ENCODE results near the gene LAMC1.

LAMC1 gene

GRCh38 chr1:183159960-183160359 lies 136.7 kb downstream of the LAMC1 start:
- no peak for DNase-seq

- DNase-seq, result no peak
Observed at GRCh38 chr1:183161391-183161790, 138.2 kb downstream of the LAMC1 start.

GRCh38 chr1:183163316-183163715 lies 140.1 kb downstream of the LAMC1 start:
- DNase-seq, result no peak

GRCh38 chr1:183164340-183164739 lies 141.1 kb downstream of the LAMC1 start:
- no peak for DNase-seq

- DNase-seq, result no peak
Observed at GRCh38 chr1:183164963-183165362, 141.7 kb downstream of the LAMC1 start.

GRCh38 chr1:183165456-183165855 lies 142.2 kb downstream of the LAMC1 start:
- no peak for DNase-seq

GRCh38 chr1:183166454-183166853 lies 143.2 kb downstream of the LAMC1 start:
- DNase-seq, result no peak

- DNase-seq, result no peak
Observed at GRCh38 chr1:183167676-183168075, 144.5 kb downstream of the LAMC1 start.

- no peak for DNase-seq
Observed at GRCh38 chr1:183168308-183168707, 145.1 kb downstream of the LAMC1 start.

GRCh38 chr1:183173828-183174227 lies 150.6 kb downstream of the LAMC1 start:
- DNase-seq, result no peak

GRCh38 chr1:183175631-183176030 lies 152.4 kb downstream of the LAMC1 start:
- DNase-seq, result no peak

- DNase-seq, result no peak
Observed at GRCh38 chr1:183178545-183178944, 155.3 kb downstream of the LAMC1 start.

GRCh38 chr1:183179033-183179432 lies 155.8 kb downstream of the LAMC1 start:
- no peak for DNase-seq

- no peak for DNase-seq
Observed at GRCh38 chr1:183180218-183180617, 157.0 kb downstream of the LAMC1 start.

GRCh38 chr1:183180634-183181056 lies 157.4 kb downstream of the LAMC1 start:
- no peak for DNase-seq

GRCh38 chr1:183185941-183186490 lies 162.8 kb downstream of the LAMC1 start, which contains the start of gene LAMC2:
Gene LAMC2, plus strand, starts transcription at chr1:183186264. Its CDS starts 89 bp downstream, at chr1:183186353.
- DNase-seq, result no peak

- DNase-seq, result no peak
Observed at GRCh38 chr1:183186841-183187240, 163.6 kb downstream of the LAMC1 start.

GRCh38 chr1:183188240-183188639 lies 165.0 kb downstream of the LAMC1 start:
- DNase-seq, result no peak

GRCh38 chr1:183191833-183192232 lies 168.6 kb downstream of the LAMC1 start:
- DNase-seq, result no peak

- DNase-seq, result no peak
Observed at GRCh38 chr1:183193963-183194525, 170.8 kb downstream of the LAMC1 start.

GRCh38 chr1:183194527-183195141 lies 171.4 kb downstream of the LAMC1 start:
- no peak for DNase-seq

- DNase-seq, result no peak
Observed at GRCh38 chr1:183195142-183195574, 171.9 kb downstream of the LAMC1 start.
